GM21717 (cell line): Measurements from ENCODE around the gene VSIG10L2.
A peak's percentile ranks its signal among the peaks of the same experiment; 100 is the strongest.

Source experiments
- ATAC-seq: cut with Tn5 transposase; IDR thresholded peaks from one replicate; pipeline ENCODE4 v1.9.1; 2021; ENCODE audit warnings: mild to moderate bottlenecking, moderate library complexity; ENCODE audit not compliant: unreplicated experiment

The VSIG10L2 gene

GRCh38 chr11:125929445-125930075 lies 16.3 kb upstream of the VSIG10L2 start:
- no peak for ATAC-seq

- no peak for ATAC-seq
Observed at GRCh38 chr11:125930076-125930450, 15.8 kb upstream of the VSIG10L2 start.

- ATAC-seq = no peak
Observed at GRCh38 chr11:125931116-125931515, 14.7 kb upstream of the VSIG10L2 start.

GRCh38 chr11:125931668-125932067 lies 14.2 kb upstream of the VSIG10L2 start:
- no peak for ATAC-seq

- no peak for ATAC-seq
Observed at GRCh38 chr11:125932301-125932700, 13.5 kb upstream of the VSIG10L2 start.

GRCh38 chr11:125933030-125933813 lies 12.6 kb upstream of the VSIG10L2 start:
- ATAC-seq = no peak

GRCh38 chr11:125934473-125934872 lies 11.4 kb upstream of the VSIG10L2 start:
- ATAC-seq = no peak

- ATAC-seq = no peak
Observed at GRCh38 chr11:125935056-125935455, 10.8 kb upstream of the VSIG10L2 start.

GRCh38 chr11:125935618-125936199 lies 10.1 kb upstream of the VSIG10L2 start:
- ATAC-seq = no peak

GRCh38 chr11:125938418-125938817 lies 7.4 kb upstream of the VSIG10L2 start:
- ATAC-seq = no peak

GRCh38 chr11:125939081-125939521 lies 6.7 kb upstream of the VSIG10L2 start:
- no peak for ATAC-seq

GRCh38 chr11:125940145-125940544 lies 5.7 kb upstream of the VSIG10L2 start:
- ATAC-seq = no peak

GRCh38 chr11:125941267-125941618 lies 4.6 kb upstream of the VSIG10L2 start:
- ATAC-seq = no peak

GRCh38 chr11:125941619-125942611 lies 3.9 kb upstream of the VSIG10L2 start:
- ATAC-seq = peak; percentile 49

GRCh38 chr11:125942771-125943428 lies 2.9 kb upstream of the VSIG10L2 start:
- ATAC-seq = no peak

GRCh38 chr11:125943661-125944349 lies 2.0 kb upstream of the VSIG10L2 start:
- ATAC-seq = no peak

GRCh38 chr11:125944350-125945010 lies 1.4 kb upstream of the VSIG10L2 start:
- no peak for ATAC-seq

- no peak for ATAC-seq
Observed at GRCh38 chr11:125945011-125945796, 640 bp upstream of the VSIG10L2 start.
